Mammary epithelial cell (primary cell): Measurements from ENCODE around the gene FANCC.

Experiments used
- CTCF ChIP-seq, 2 donors: IDR thresholded peaks in 1 of 2; conservative IDR thresholded peaks in 1 of 2; 2 replicates each; pipeline ENCODE4 v1.5.1; 2011 to 2012; ENCODE audit warnings: inconsistent platforms in 2 of 2, low read length in 2 of 2, mild to moderate bottlenecking in 2 of 2, control low read depth in 1 of 2, low read depth in 1 of 2; ENCODE audit not compliant: insufficient read depth in 1 of 2; ENCODE audit errors: extremely low read depth in 1 of 2
- EZH2 ChIP-seq: IDR thresholded peaks from 2 replicates; pipeline ENCODE4 v1.6.1; 2012; ENCODE audit warnings: low read length, inconsistent platforms, borderline replicate concordance

GRCh38 chr9:95307538-95307937 lies 10.0 kb downstream of the FANCC start:
- no peak for TF ChIP-seq CTCF (conservative IDR thresholded peaks at IDR 0.05 in 1 of 2, IDR thresholded peaks at IDR 0.05 in 1 of 2; ENCODE audit: extremely low read depth in 1 of 2, insufficient read depth in 1 of 2, low read depth in 1 of 2, low read length in 2 of 2)
- TF ChIP-seq EZH2: no peak
